Stimulated activated CD4-positive, alpha-beta T cell treated with anti-CD3 and anti-CD28 coated beads, TNF-alpha, amount 100 ng/mL, for 48 hours (primary cell): ENCODE data around the gene FOLH1.
"Not testable (repeated sequence)": the region's sequence is repeated elsewhere in the genome, so short reads cannot be mapped to it uniquely, and the experiment has no call there.

Experiments
- DNase-seq, 3 donors: peaks; one replicate each; pipeline ENCODE4 v3.0.0-alpha.2; 2020; ENCODE audit warnings: low read depth in 3 of 3

FOLH1 gene

GRCh38 chr11:49177936-49178335 lies 30.5 kb downstream of the FOLH1 start:
- DNase-seq: not testable (repeated sequence)

- DNase-seq: not testable (repeated sequence)
Measured at GRCh38 chr11:49175378-49175777, 33.0 kb downstream of the FOLH1 start.

GRCh38 chr11:49174691-49175366 lies 33.6 kb downstream of the FOLH1 start:
- not testable (repeated sequence) for DNase-seq

- not testable (repeated sequence) for DNase-seq
Measured at GRCh38 chr11:49171613-49172012, 36.8 kb downstream of the FOLH1 start.

- DNase-seq: not testable (repeated sequence)
Measured at GRCh38 chr11:49169579-49169978, 38.8 kb downstream of the FOLH1 start.

GRCh38 chr11:49168992-49169391 lies 39.4 kb downstream of the FOLH1 start:
- DNase-seq: not testable (repeated sequence)

- DNase-seq: no peak
Measured at GRCh38 chr11:49151211-49151610, 57.2 kb downstream of the FOLH1 start.

- DNase-seq: not testable (repeated sequence)
Measured at GRCh38 chr11:49102356-49102755, 106.0 kb downstream of the FOLH1 start.
